WI38 (cell line): Measurements from ENCODE around the gene NIFK.
"Not testable (repeated sequence)": the region's sequence is repeated elsewhere in the genome, so short reads cannot be mapped to it uniquely, and the experiment has no call there.

Source experiments
- H3K4me3 ChIP-seq: 2 replicates; pipeline ENCODE4 v1.5.1; 2011; ENCODE audit warnings: low read depth, mild to moderate bottlenecking, control low read depth, low read length
- CTCF ChIP-seq: IDR thresholded peaks from 2 replicates; pipeline ENCODE4 v1.5.1; 2012; ENCODE audit warnings: low read depth, mild to moderate bottlenecking, control low read depth, low read length

Gene NIFK

GRCh38 chr2:121727950-121728349, 8.7 kb downstream of the NIFK start:
- no peak for TF ChIP-seq CTCF
- no peak overlapping the region for H3K4me3 ChIP-seq

GRCh38 chr2:121727332-121727731, 9.3 kb downstream of the NIFK start:
- TF ChIP-seq CTCF, result no peak
- H3K4me3 ChIP-seq, result no peak overlapping the region

- H3K4me3 ChIP-seq, result no peak overlapping the region
- no peak for TF ChIP-seq CTCF
These were observed 13.4 kb downstream of the NIFK start for GRCh38 chr2:121723316-121723715.

- no peak for TF ChIP-seq CTCF
- peak overlapping the region; percentile 22; the same call in 1 of the 2 replicates for H3K4me3 ChIP-seq
These were observed 14.2 kb downstream of the NIFK start for GRCh38 chr2:121722479-121722878.

- H3K4me3 ChIP-seq, result peak overlapping the region; percentile 22; the same call in 1 of the 2 replicates
These were observed 14.7 kb downstream of the NIFK start for GRCh38 chr2:121721926-121722325.

GRCh38 chr2:121717529-121717928, 19.1 kb downstream of the NIFK start:
- no peak overlapping the region for H3K4me3 ChIP-seq
- TF ChIP-seq CTCF, result no peak

More at GRCh38 chr2:121721926-121722325, 14.7 kb downstream of the NIFK start:
- no peak for TF ChIP-seq CTCF

GRCh38 chr2:121716126-121716525, 20.5 kb downstream of the NIFK start:
- no peak overlapping the region for H3K4me3 ChIP-seq

GRCh38 chr2:121711481-121711880, 25.2 kb downstream of the NIFK start:
- not testable (repeated sequence) for H3K4me3 ChIP-seq

More at GRCh38 chr2:121716126-121716525, 20.5 kb downstream of the NIFK start:
- TF ChIP-seq CTCF, result no peak
